ENCODE data around the gene SLC35B1. TPM values are rescaled to one million over a fixed set of nuclear protein-coding genes. Genes with fewer than 3 reads are reported as not detected.

Gene SLC35B1
- polyA plus RNA-seq, 2 of the 4 experiments (the other 2 are of a cell fraction) = 72.7 to 191 TPM

- ChIA-PET CTCF (interaction anchor here (1.0 to 49.7 kb wide), 5 partner anchors 8 to 306 kb away, joined by 3 to 2008 read pairs (median 4); partner anchors contain the start of genes NXPH3 and SLC35B1), POLR2A (no interaction called here)
- 69% methylated on average over 8 of the region's 8 CpGs for WGBS (ENCODE audit: missing lambda C conversion rate)
- no peaks in the 10 kb centered on the region for H3K9me3 ChIP-seq
- TF ChIP-seq CBX2 (IDR thresholded peaks at IDR 0.05; ENCODE audit: borderline replicate concordance, low read depth) (no peak), POLR2AphosphoS2 (conservative IDR thresholded peaks at IDR 0.05; ENCODE audit: low read length) (no peak), TP53 (CRISPR knock-in tag; IDR thresholded peaks at IDR 0.05) (no peak), PBX3 (IDR thresholded peaks at IDR 0.05) (no peak), RFX5 (IDR thresholded peaks at IDR 0.05) (no peak)
- no peak overlapping the region for H3K4me3 ChIP-seq
- 0 out of 3 replicates have a peak, but pooled peaks cover 4% of the 10 kb centered on the region for H3K4me1 ChIP-seq
- no peak overlapping the region for H3K27ac ChIP-seq
- no peak overlapping the region for H3K4me2 ChIP-seq
- FAIRE-seq (no peak), DNase-seq (ENCODE audit: low read depth in 1 of 2, low spot score in 1 of 2) (no peak), ATAC-seq (no peak; a peak in 1 of 6 replicates)
These were observed 16.0 kb downstream of the SLC35B1 start for GRCh38 chr17:49691677-49692191.

- ChIA-PET CTCF (interaction anchor here (1.0 to 49.7 kb wide), 5 partner anchors 8 to 307 kb away, joined by 3 to 2008 read pairs (median 4); partner anchors contain the start of genes NXPH3 and SLC35B1), POLR2A (no interaction called here)
- no peak for ATAC-seq
- H3K4me3 ChIP-seq = no peak overlapping the region
- 69% methylated on average over 9 of the region's 9 CpGs for WGBS (ENCODE audit: missing lambda C conversion rate)
- H3K4me1 ChIP-seq = 0 out of 3 replicates have a peak, but pooled peaks cover 4% of the 10 kb centered on the region
- no peak overlapping the region for H3K27ac ChIP-seq
- H3K9me3 ChIP-seq = no peaks in the 10 kb centered on the region
- FAIRE-seq = no peak
- no peak overlapping the region for H3K4me2 ChIP-seq
- no peak for DNase-seq (ENCODE audit: low read depth in 1 of 2, low spot score in 1 of 2)
- TF ChIP-seq ATOH8 (CRISPR knock-in tag; IDR thresholded peaks at IDR 0.05; ENCODE audit: low read depth) = no peak
- no peak for TF ChIP-seq ESRRA (IDR thresholded peaks at IDR 0.05; ENCODE audit: borderline replicate concordance, low read length)
- no peak for TF ChIP-seq EHF (CRISPR knock-in tag; IDR thresholded peaks at IDR 0.05)
- TF ChIP-seq USF2 (IDR thresholded peaks at IDR 0.05) = no peak
- no peak for TF ChIP-seq MAZ (IDR thresholded peaks at IDR 0.05; ENCODE audit: borderline replicate concordance, low read depth, low read length)
- no peak for TF ChIP-seq POLR2A (IDR thresholded peaks at IDR 0.05; ENCODE audit: low read length)
- no peak for TF ChIP-seq EP300 (IDR thresholded peaks at IDR 0.05)
- no peak for TF ChIP-seq ZC3H11A (IDR thresholded peaks at IDR 0.05)
- no peak for TF ChIP-seq PHF8 (IDR thresholded peaks at IDR 0.05; ENCODE audit: borderline replicate concordance, low read depth)
- no peak for TF ChIP-seq NFE2L2 (conservative IDR thresholded peaks at IDR 0.05; ENCODE audit: low read length)
These were observed 16.6 kb downstream of the SLC35B1 start for GRCh38 chr17:49691086-49691676.

GRCh38 chr17:49690256-49690655, 17.5 kb downstream of the SLC35B1 start:
- ATAC-seq = no peak
- FAIRE-seq = no peak
- no peak for DNase-seq (ENCODE audit: low read depth in 1 of 2, low spot score in 1 of 2)
- Histone ChIP-seq H3K27ac (no peak overlapping the region), H3K4me3 (no peak overlapping the region), H3K4me1 (0 out of 3 replicates have a peak, but pooled peaks cover 4% of the 10 kb centered on the region), H3K9me3 (no peaks in the 10 kb centered on the region), H3K4me2 (no peak overlapping the region)
- CTCF ChIA-PET = interaction anchor here (22.1 to 49.7 kb wide), 2 partner anchors 28 to 119 kb away, joined by 481 to 2008 read pairs; partner anchors contain the start of genes NXPH3 and SLC35B1
- POLR2A ChIA-PET = no interaction called here
- 84% methylated on average over 2 of the region's 2 CpGs for WGBS (ENCODE audit: missing lambda C conversion rate)
- no peak for TF ChIP-seq TP53 (CRISPR knock-in tag; IDR thresholded peaks at IDR 0.05)
- TF ChIP-seq ZSCAN20 (CRISPR knock-in tag; IDR thresholded peaks at IDR 0.05) = no peak
- TF ChIP-seq CTCF (IDR thresholded peaks at IDR 0.05) = no peak
- TF ChIP-seq EP300 (IDR thresholded peaks at IDR 0.05) = no peak
- no peak for TF ChIP-seq NPAS2 (CRISPR knock-in tag; IDR thresholded peaks at IDR 0.05; ENCODE audit: borderline replicate concordance)
- no peak for TF ChIP-seq HMGXB4 (CRISPR knock-in tag; IDR thresholded peaks at IDR 0.05; ENCODE audit: borderline replicate concordance)
- no peak for TF ChIP-seq BCL3 (IDR thresholded peaks at IDR 0.05)
- TF ChIP-seq SMC3 (IDR thresholded peaks at IDR 0.05) = no peak
- no peak for TF ChIP-seq USF2 (IDR thresholded peaks at IDR 0.05)
- no peak for TF ChIP-seq MAFK (IDR thresholded peaks at IDR 0.05; ENCODE audit: partially characterized antibody)
- TF ChIP-seq CBX2 (IDR thresholded peaks at IDR 0.05; ENCODE audit: borderline replicate concordance, low read depth) = no peak
- no peak for TF ChIP-seq MAZ (IDR thresholded peaks at IDR 0.05; ENCODE audit: borderline replicate concordance, low read depth, low read length)

Measured in A549 (cell line).